H7 (cell line): ENCODE results near the gene ATMIN. TPM values are rescaled to one million over a fixed set of nuclear protein-coding genes. Genes with fewer than 3 reads are reported as not detected.

Experiments used
- DNase-seq: peaks from one replicate; pipeline ENCODE4 v3.0.0; 2012
- H3K27me3 ChIP-seq: 2 replicates; pipeline ENCODE4 v1.6.0; 2011; ENCODE audit warnings: mild to moderate bottlenecking, low read length; ENCODE audit not compliant: control insufficient read depth, insufficient read depth
- H3K36me3 ChIP-seq: replicated peaks from 2 replicates; pipeline ENCODE4 v1.5.1; 2011; ENCODE audit warnings: low read length; ENCODE audit not compliant: control insufficient read depth, insufficient read depth
- H3K4me3 ChIP-seq: 2 replicates; pipeline ENCODE4 v1.5.1; 2011; ENCODE audit warnings: low read depth, mild to moderate bottlenecking, control low read depth, low read length, moderate library complexity; ENCODE audit not compliant: insufficient read depth
- total RNA-seq: library from RNA; depleted of rRNA; stranded (reverse); fragments of >200 nt; shearing (Covaris generic); gene quantifications from 2 replicates; pipeline ENCODE4 v1.2.3, GENCODE V29; 2014

Gene ATMIN
- total RNA-seq, 1 experiment from 2014 or later: 54.8 TPM

DNA sequence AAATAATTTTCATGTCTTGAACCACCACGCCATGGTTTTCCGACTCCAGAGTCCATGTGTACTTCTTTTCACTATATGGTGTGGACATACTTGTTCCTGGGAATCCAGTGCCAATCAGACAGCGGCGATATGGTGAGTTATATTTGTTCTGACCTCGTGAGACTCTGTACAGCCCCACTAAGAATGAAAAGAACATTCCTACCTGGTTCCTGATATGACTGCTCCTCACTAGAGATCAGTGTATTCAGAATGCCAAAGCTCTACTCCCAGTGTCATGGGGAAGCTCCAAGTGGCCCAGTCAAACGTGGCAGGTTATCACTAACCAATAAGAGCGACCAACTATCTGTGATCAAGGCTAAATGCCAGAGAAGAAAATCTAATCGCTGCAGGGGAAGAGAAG, 35.3 kb downstream of the ATMIN start:
- Histone ChIP-seq H3K27me3 (no peaks in the 10 kb centered on the region; the same call in 1 of the 2 replicates), H3K36me3 (no peaks in the 10 kb centered on the region), H3K4me3 (no peak overlapping the region)
- no peak for DNase-seq

- Histone ChIP-seq H3K27me3 (no peaks in the 10 kb centered on the region; the same call in 1 of the 2 replicates), H3K36me3 (no peaks in the 10 kb centered on the region), H3K4me3 (no peak overlapping the region)
- no peak for DNase-seq
Observed at GRCh38 chr16:81071805-81072204, 36.2 kb downstream of the ATMIN start.

DNA sequence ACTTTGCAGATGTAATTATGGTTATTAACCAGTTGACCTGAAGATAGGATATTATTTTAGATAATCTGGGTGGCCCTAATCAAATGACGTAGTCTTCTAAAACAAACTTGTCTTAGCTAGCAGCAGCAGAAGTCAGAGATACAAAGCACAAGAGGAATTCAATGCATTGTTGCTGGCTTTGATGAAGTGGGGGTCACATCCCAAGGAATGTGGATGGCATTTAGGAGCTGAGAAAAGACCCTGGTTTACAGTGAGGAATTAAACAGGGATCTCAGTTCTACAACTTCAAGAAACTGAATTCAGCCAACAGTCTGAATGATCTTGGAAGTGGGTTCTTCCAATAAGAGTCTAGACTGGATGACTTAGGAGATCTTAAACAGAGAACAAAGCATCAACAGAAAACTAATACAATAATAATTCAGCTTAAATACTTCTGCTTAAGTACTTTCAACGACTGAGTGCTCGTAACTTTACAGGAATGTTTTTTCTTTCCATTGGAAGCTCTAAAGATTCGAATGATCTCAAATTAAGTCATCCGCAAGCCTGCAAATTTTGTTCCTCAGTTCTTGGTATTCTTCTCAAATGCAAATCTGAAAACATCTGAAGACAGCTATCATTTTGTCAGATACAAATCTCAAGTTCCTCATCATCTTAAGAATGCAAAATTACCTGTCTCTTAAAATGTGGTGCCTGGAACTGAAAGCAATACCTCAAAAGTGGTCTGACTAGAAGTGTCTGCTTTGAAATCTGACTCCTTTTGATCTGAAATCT, 38.1 kb downstream of the ATMIN start:
- DNase-seq: peak; percentile 17
- H3K36me3 ChIP-seq: no peaks in the 10 kb centered on the region
- H3K27me3 ChIP-seq: no peaks in the 10 kb centered on the region; the same call in 1 of the 2 replicates
- no peak overlapping the region for H3K4me3 ChIP-seq

GRCh38 chr16:81076566-81077075, 41.0 kb downstream of the ATMIN start:
- no peaks in the 10 kb centered on the region; the same call in 1 of the 2 replicates for H3K27me3 ChIP-seq
- peak; percentile 91 for DNase-seq
- H3K36me3 ChIP-seq: no peaks in the 10 kb centered on the region; the same call in 1 of the 2 replicates
- peak overlapping the region; percentile 70 for H3K4me3 ChIP-seq

- Histone ChIP-seq H3K36me3 (no peaks in the 10 kb centered on the region; the same call in 1 of the 2 replicates), H3K27me3 (no peaks in the 10 kb centered on the region; the same call in 1 of the 2 replicates), H3K4me3 (peak within 1 kb of the TSS; percentile 70)
- DNase-seq: peak; percentile 97
Observed at GRCh38 chr16:81077076-81077940, 41.7 kb downstream of the ATMIN start, which contains the start of gene C16orf46. TSS of gene C16orf46 (minus strand) at chr16:81077238. CDS start at chr16:81063955, 13,283 bp downstream.

DNA sequence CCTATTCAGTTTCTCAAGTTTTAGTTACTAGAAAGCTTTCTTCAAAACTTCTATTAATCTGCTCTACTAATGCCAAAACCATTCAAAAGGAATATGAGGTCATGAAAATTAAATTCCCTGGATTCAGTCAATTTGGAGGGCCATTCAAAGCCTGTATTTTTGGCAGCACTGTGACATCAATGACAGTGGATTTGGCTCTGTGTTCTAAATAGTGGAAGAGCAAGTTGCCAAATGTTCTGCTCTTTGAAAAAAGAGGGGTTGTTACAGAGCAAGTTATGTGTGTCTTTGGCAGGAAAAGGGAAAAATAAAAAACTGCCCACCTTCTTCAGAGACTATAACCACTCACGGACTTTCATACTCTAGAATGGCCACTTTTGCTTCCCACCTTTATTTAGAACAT, 44.6 kb downstream of the ATMIN start:
- H3K4me3 ChIP-seq: no peak overlapping the region
- no peak for DNase-seq
- no peaks in the 10 kb centered on the region; the same call in 1 of the 2 replicates for H3K27me3 ChIP-seq
- H3K36me3 ChIP-seq: no peaks in the 10 kb centered on the region; the same call in none of the 2 replicates

DNA sequence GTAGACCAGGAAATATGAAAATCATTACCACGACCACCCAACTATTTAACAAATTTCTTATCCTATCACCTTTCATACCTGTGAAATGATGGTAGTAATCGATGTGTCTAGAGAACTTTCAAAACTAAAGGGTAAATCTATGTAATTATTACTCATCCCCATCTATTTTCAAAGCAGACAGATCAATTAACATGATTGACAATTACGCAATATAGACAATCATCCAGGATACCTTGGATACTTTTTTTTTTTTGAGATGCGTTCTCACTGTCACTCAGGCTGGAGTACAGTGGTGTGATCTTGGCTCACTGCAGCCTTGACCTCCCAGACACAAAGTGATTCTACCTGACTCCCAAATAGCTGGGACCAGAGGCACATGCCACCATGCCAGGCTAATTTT, 45.4 kb downstream of the ATMIN start:
- H3K36me3 ChIP-seq: no peaks in the 10 kb centered on the region; the same call in none of the 2 replicates
- no peak overlapping the region for H3K4me3 ChIP-seq
- no peak for DNase-seq
- H3K27me3 ChIP-seq: no peaks in the 10 kb centered on the region

GRCh38 chr16:81088836-81089235, 53.2 kb downstream of the ATMIN start:
- DNase-seq: no peak
- Histone ChIP-seq H3K36me3 (peaks cover 3% of the 10 kb centered on the region), H3K27me3 (no peaks in the 10 kb centered on the region), H3K4me3 (no peak overlapping the region)

DNA sequence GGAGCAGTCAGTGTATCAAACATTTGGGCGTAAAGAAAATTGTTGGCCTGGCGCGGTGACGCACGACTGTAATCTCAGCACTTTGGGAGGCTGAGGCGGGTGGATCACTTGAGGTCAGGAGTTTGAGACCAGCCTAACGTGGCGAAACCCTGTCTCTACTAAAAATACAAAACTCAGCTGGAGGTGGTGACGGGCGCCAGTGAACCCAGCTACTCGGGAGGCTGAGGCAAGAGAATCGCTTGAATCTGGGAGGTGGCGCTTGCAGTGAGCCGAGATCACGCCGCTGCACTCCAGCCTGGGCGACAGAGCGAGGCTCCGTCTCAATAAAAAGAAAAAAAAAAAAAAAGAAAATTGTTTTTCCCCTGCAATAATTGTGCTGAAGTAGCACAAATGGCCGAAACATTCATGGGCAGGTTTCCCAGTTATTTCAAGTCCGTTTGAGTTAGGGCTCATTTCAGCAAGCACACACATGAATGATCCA, 59.2 kb downstream of the ATMIN start:
- DNase-seq: no peak

GRCh38 chr16:81095653-81095952, 60.0 kb downstream of the ATMIN start:
- no peak for DNase-seq
- Histone ChIP-seq H3K27me3 (no peaks in the 10 kb centered on the region), H3K36me3 (no peaks in the 10 kb centered on the region; the same call in none of the 2 replicates), H3K4me3 (peak overlapping the region; percentile 86)

More for the DNA sequence above, 59.2 kb downstream of the ATMIN start:
- Histone ChIP-seq H3K36me3 (no peaks in the 10 kb centered on the region; the same call in none of the 2 replicates), H3K4me3 (peak overlapping the region; percentile 86), H3K27me3 (no peaks in the 10 kb centered on the region)

DNA sequence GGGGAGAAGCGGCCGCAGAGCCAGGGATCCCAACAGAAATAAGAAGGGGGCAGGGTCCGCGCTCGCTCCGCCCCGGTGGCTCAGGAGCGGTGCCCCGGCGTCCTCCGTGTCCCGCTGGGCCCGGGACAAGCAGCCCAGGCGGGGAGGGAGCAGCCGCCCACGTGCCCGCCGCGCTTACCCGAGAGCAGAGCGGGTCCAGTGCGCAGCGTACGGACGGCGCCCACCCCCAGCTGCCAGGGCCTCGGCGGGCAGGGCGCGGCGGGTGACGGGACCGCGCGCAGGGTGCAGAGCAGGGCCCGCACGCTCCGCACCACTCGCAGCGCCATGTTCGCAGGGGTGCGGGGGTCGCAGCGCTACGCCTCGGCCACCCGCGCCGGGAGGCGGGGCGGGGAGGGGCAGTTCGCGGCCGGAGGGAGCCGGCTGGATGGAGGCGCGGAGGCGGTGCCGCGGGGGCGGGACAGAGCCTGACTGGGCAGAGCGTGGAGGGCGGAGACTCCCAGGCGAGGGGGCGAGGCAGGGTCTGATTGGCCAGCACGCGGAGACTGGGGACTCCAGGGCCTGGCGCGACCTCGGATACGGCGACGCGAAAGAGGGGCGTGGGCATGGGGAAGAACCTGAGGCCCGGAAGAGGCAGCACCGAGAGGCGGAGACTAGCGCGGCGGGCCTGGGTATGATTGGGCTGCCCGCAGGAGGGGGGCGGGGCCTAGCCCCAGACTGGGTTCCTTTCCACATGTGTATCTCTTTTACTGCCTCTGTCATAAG, 60.5 kb downstream of the ATMIN start, which contains the start of gene GCSH:
TSS of gene GCSH (minus strand) at position 443 of the 762 bp plus-strand sequence. CDS start at position 326, 117 bp downstream.
- H3K4me3 ChIP-seq: peak within 1 kb of the TSS; percentile 86
- H3K27me3 ChIP-seq: no peaks in the 10 kb centered on the region
- no peaks in the 10 kb centered on the region; the same call in none of the 2 replicates for H3K36me3 ChIP-seq
- DNase-seq: peak; percentile 99

- no peaks in the 10 kb centered on the region for H3K27me3 ChIP-seq
- H3K36me3 ChIP-seq: no peaks in the 10 kb centered on the region; the same call in 1 of the 2 replicates
- no peak for DNase-seq
- no peak overlapping the region for H3K4me3 ChIP-seq
Observed at GRCh38 chr16:81096715-81097208, 61.1 kb downstream of the ATMIN start.
